HepG2 (cell line): Measurements from ENCODE around the gene TNFRSF13B.
"Not testable (repeated sequence)": the region's sequence is repeated elsewhere in the genome, so short reads cannot be mapped to it uniquely, and the experiment has no call there.

ENCODE experiments used
- GTF3A ChIP-seq: sonication (generic); formaldehyde crosslinking; conservative IDR thresholded peaks from 2 replicates; pipeline ENCODE4 v1.4.0; 2020; ENCODE audit warnings: mild to moderate bottlenecking, missing genetic modification reagents
- ZIK1 ChIP-seq: sonication (generic); formaldehyde crosslinking; IDR thresholded peaks from 2 replicates; pipeline ENCODE4 v1.5.0; 2020; ENCODE audit warnings: mild to moderate bottlenecking, low read depth, missing genetic modification reagents, borderline replicate concordance
- TF ChIP-seq, protein P1 (sequence below): sonication (generic); formaldehyde crosslinking; IDR thresholded peaks from 2 replicates; pipeline ENCODE4 v1.5.0; 2020; ENCODE audit warnings: mild to moderate bottlenecking, missing genetic modification reagents, moderate library complexity

DNA sequence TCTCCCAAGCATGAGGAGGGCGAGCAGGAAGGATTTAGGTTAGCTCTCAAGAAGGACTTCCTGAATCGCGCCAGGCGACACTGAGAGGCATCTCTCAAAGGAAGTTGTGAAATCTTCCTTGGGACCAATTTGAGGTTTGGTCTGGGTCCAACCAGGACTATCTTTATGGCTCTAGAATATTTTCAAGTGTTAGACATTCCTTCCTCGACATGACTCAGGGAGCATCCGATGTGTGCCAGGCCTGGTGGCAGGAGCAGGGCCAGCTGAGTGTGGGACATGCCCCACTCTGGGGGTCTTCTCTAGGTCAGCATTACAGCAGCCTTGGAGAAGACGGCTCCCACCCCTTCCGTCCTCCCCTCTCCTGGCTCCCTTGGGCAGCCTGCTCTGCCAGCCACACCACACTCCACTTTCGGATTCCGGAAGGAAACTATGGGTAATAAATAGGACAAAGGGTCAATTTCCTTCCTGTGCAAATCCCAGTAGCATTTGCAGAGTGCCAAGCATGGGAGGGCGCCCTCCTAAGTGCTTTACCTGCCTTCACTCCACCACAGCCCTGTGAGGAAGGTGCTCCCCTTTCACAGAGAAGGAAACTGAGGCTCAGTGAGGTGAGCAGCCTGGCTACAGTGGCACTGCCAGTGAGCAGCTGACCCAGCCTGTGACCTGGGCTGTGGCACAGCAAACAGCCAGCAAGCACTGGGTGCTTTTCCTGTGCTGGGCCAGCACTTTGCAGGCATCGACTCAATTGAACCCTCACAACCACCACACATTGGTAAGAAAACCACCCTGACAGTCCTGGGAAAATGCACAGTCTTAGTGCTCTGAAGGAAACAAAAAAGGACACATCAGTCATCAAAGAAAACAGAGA lies 39.4 kb upstream of the TNFRSF13B start:
- TF ChIP-seq ZIK1, GTF3A (CRISPR knock-in tag): not testable (repeated sequence)
- TF ChIP-seq, protein P1, sequence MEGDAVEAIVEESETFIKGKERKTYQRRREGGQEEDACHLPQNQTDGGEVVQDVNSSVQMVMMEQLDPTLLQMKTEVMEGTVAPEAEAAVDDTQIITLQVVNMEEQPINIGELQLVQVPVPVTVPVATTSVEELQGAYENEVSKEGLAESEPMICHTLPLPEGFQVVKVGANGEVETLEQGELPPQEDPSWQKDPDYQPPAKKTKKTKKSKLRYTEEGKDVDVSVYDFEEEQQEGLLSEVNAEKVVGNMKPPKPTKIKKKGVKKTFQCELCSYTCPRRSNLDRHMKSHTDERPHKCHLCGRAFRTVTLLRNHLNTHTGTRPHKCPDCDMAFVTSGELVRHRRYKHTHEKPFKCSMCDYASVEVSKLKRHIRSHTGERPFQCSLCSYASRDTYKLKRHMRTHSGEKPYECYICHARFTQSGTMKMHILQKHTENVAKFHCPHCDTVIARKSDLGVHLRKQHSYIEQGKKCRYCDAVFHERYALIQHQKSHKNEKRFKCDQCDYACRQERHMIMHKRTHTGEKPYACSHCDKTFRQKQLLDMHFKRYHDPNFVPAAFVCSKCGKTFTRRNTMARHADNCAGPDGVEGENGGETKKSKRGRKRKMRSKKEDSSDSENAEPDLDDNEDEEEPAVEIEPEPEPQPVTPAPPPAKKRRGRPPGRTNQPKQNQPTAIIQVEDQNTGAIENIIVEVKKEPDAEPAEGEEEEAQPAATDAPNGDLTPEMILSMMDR (CRISPR knock-in tag), result not testable (repeated sequence)
